ENCODE measurements around the gene OR2M5. TPM values are rescaled to one million over a fixed set of nuclear protein-coding genes. Genes with fewer than 3 reads are reported as not detected.

The OR2M5 gene
- total RNA-seq, 3 donors from 2014 or later: not detected

- Mint-ChIP-seq H3K36me3 (ENCODE audit: insufficient read depth) (no peaks in the 10 kb centered on the region), H3K4me1 (ENCODE audit: low read depth) (no peaks in the 10 kb centered on the region), H3K27me3 (ENCODE audit: low read depth) (peaks cover 11% of the 10 kb centered on the region), H3K4me3 (no peak overlapping the region), H3K9me3 (peaks cover 9% of the 10 kb centered on the region)
- DNase-seq (no peak), ATAC-seq (no peak)
Observed at GRCh38 chr1:248183996-248184395, 39.0 kb downstream of the OR2M5 start.

- Mint-ChIP-seq H3K27me3 (ENCODE audit: low read depth) (peaks cover 11% of the 10 kb centered on the region), H3K9me3 (peaks cover 16% of the 10 kb centered on the region)
- no peak for DNase-seq
Observed at GRCh38 chr1:248187363-248187762, 42.4 kb downstream of the OR2M5 start.

GRCh38 chr1:248189026-248189425 lies 44.1 kb downstream of the OR2M5 start:
- peaks cover 12% of the 10 kb centered on the region for H3K9me3 Mint-ChIP-seq
- DNase-seq (no peak), ATAC-seq (no peak)
- H3K27me3 Mint-ChIP-seq (ENCODE audit: low read depth): peaks cover 11% of the 10 kb centered on the region
- no peaks in the 10 kb centered on the region for H3K4me1 Mint-ChIP-seq (ENCODE audit: low read depth)
- no peaks in the 10 kb centered on the region for H3K36me3 Mint-ChIP-seq (ENCODE audit: insufficient read depth)
- no peak overlapping the region for H3K4me3 Mint-ChIP-seq

More at GRCh38 chr1:248187363-248187762, 42.4 kb downstream of the OR2M5 start:
- H3K4me1 Mint-ChIP-seq (ENCODE audit: low read depth): no peaks in the 10 kb centered on the region
- no peak for ATAC-seq
- H3K36me3 Mint-ChIP-seq (ENCODE audit: insufficient read depth): no peaks in the 10 kb centered on the region
- no peak overlapping the region for H3K4me3 Mint-ChIP-seq

GRCh38 chr1:248194117-248194516 lies 49.2 kb downstream of the OR2M5 start:
- no peak for DNase-seq
- Mint-ChIP-seq H3K4me1 (ENCODE audit: low read depth) (no peaks in the 10 kb centered on the region), H3K4me3 (no peak overlapping the region), H3K9me3 (peaks cover 12% of the 10 kb centered on the region), H3K36me3 (ENCODE audit: insufficient read depth) (no peaks in the 10 kb centered on the region), H3K27me3 (ENCODE audit: low read depth) (no peaks in the 10 kb centered on the region)
- no peak for ATAC-seq

Other genes starting within 250 kb of the OR2M5 start
- not detected for gene OR2W3, start 249.6 kb upstream of the OR2M5 start, total RNA-seq
- gene OR2T8, start 224.9 kb upstream of the OR2M5 start, total RNA-seq: not detected
- not detected for gene OR2AJ1, start 220.3 kb upstream of the OR2M5 start, total RNA-seq
- not detected for gene OR2L8, start 196.3 kb upstream of the OR2M5 start, total RNA-seq
- not detected for gene OR2AK2, start 179.9 kb upstream of the OR2M5 start, total RNA-seq
- not detected for gene OR2L5, start 131.5 kb upstream of the OR2M5 start, total RNA-seq
- under 1 TPM in 1 of 3 donors, not detected in 2; 0.05 TPM for gene OR2L2, start 115.1 kb upstream of the OR2M5 start, total RNA-seq
- not detected for gene OR2L3, start 98.3 kb upstream of the OR2M5 start, total RNA-seq
- gene OR2L13, start 50.0 kb upstream of the OR2M5 start, total RNA-seq: not detected
- not detected for gene OR2M2, start 29.7 kb downstream of the OR2M5 start, total RNA-seq
- not detected for gene OR2M3, start 52.1 kb downstream of the OR2M5 start, total RNA-seq
- gene OR2M4, start 86.3 kb downstream of the OR2M5 start, total RNA-seq: not detected
- not detected for gene OR2T33, start 132.8 kb downstream of the OR2M5 start, total RNA-seq
- not detected for gene OR2T12, start 158.3 kb downstream of the OR2M5 start, total RNA-seq
- gene OR2M7, start 179.4 kb downstream of the OR2M5 start, total RNA-seq: not detected
- not detected for gene OR14C36, start 203.6 kb downstream of the OR2M5 start, total RNA-seq
- gene OR2T4, start 216.5 kb downstream of the OR2M5 start, total RNA-seq: not detected
- not detected for gene OR2T6, start 230.6 kb downstream of the OR2M5 start, total RNA-seq

Data from activated T-cell treated with anti-CD3 and anti-CD28 coated beads, Interleukin-2, amount 50 U/mL, for 4 hours (primary cell).